ENCODE results near the gene NHSL1.
"Not testable (repeated sequence)": the region's sequence is repeated elsewhere in the genome, so short reads cannot be mapped to it uniquely, and the experiment has no call there.

Gene NHSL1

DNA sequence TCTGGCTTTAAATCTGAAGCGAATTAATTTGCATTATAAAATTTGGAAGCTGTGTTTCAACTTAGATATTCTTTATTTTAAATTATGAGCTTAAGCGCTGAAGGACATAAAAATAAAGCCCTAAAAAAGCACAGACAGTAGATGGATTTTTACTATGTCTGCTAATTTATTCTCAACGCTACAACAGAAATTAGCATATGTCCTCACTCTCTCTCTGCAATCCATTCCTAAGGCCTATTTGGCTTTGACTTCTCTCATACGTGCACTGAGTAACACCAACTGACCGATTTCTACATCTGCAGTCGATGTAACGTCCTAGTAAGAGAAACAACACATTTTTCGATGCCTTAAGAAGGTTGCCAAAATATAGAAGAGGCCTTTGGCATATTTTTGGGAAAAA lies 71.6 kb downstream of the NHSL1 start:
- DNase-seq, result no peak

DNA sequence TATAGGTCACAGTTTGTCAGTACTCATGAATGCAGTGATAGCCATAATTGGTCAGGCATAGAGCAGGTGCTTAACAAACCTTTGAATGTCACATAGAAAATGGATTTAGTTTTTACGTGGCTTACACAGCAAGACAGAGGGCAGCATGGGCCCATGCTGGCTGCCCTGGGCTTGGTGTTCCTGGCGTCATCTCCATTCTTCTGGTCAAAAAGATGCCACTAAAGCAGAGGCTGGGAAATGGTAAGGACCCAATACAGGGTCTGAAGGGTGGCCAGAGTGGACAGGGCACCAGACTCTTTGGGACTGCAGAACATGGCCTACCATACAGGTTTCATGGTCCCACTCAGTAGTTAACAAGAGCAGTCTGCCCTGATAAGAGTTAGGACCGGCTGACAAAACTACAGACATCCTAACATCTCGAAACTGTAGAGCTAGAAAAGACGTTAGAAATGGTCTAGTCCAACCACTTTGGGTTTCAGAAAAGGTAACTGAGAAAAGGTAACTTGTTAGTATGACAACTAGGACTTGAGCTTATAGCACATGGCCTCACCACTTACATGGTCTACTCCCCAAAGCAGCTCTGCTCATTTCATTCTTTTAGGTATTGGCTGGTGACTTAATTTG lies 72.7 kb downstream of the NHSL1 start:
- no peak for DNase-seq

DNA sequence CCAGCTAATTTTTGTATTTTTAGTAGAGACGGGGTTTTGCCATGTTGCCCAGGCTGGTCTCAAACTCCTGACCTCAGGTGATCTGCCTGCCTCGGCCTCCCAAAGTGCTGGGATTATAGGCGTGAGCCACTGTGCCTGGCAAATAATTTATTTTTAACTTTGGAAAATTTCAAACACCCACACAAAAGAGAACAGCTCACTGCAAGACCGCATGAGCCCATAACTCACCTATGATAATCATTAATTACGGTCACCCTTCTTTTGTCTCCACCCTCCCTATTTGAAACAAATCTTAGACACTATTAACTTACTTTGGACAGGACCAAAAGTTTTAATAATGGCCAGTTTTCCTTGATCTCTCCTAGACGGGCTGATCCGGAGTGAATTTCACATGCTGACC lies 74.0 kb downstream of the NHSL1 start:
- not testable (repeated sequence) for DNase-seq

DNA sequence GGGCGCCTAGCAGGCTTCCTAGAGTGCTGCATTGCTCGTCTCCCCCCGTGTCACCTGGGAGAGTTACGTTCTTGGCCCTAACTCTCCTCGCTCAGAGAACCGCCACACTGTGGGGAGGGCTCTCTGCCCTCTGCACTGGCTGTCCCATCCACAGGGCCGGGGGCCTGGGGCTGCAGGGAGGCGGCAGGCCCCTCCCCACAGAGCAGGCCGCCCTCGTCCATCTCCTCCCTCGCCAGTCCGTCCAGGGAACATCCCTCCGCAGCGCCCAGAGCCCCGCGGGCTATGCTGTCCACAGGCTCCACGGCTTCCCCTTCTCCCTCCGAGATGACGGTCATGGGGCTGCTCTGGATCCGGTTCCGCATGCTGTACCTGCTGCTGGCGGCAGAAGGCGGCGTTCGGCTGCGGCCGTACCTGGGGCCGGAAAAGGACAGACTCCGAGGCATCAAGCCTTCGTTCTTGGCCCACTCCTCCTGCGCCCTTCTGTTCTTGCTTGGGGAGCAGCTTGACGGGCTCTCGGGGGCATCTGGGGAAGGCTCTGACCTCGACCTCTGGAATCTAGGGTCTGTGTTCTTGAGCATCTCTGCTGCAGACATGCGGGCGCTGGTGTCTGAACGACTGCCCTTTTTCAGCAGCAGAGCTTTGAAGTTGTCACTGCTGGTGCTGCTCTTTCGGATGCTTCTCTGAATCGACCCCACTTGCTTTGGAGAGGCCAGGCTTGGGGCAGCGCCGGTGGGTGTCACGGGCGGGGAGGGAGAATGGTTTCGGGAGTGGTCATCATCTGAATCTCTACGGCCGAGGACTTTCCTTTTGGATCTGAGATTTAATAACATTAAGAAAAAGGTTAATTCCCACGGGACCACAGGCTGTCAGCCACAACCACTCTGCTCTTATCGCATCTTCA lies 75.0 kb downstream of the NHSL1 start:
- DNase-seq, result no peak

DNA sequence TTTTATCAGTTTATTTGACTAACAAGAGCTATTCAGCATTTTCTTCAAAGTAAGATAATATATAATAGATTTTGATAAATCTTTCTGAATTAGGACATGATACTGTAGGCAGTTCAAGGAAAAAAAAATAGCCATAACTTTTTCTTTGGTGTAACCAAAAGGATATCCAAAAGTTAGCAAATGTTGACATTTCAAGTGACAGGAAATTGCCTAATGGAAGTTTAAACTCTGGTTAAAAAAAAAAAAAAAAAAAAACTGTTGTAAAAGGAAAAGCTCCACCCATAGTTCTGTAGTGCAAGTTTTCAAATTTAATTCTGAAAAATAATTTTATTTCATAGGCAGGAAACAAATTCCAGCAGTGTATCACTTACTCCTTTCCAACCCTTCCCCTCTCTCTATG lies 76.4 kb downstream of the NHSL1 start:
- DNase-seq, result no peak

DNA sequence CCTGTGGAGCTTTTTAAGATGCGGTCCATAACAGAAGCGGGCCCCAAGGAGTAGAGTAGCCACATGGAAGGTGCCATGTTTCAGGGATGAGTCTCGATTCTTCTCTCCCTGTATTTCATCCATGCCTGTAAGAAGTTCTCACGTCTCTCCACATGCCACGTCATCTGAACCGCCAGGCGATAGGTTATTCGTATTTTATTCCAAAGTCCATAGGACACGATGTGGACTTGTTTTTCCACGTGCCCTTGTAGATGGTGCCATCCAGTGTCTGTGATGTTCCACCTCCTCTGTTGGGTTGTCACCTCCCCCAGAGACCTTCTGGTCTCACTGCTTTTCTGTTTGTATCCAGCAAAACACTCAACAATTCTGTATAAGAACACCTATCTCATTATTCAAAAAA lies 77.7 kb downstream of the NHSL1 start:
- DNase-seq, result no peak

DNA sequence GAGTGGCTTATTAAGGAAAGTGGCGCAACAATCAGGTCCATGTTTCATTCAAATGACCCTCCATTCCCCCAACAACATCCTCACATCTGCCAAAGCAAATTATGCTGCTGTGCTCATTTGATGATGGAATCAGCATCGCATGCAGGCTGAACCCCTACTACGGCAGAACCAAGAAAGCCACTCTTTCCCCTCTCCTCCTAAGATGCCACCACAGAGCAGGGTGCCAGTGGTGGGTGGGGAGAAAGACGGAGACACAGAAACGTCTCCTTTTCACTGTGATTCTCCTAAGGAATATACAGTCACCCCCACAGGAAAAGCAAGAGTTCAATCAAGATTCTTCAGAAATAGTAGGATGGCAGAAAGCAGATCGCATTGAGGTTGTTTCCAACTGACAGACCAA lies 78.2 kb downstream of the NHSL1 start:
- DNase-seq, result no peak

DNA sequence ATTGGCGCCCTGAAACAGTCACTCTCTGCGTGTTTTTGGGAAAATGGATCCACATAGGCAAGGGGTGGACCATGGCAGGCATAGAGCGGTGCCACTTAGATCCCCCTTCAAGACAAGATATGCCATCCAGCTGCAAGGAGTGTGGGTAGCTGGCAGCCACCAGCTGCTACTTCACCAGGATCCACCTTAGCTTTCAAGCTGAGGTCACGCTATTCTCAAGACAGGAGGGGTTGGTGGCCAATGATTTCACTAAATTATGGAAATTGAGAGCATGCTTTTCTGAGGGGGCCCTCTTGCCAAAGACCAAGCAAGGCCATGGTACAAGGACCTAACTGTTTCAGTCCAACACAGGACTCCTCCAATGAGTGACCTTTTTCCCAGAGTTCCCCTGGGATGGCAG lies 78.9 kb downstream of the NHSL1 start:
- DNase-seq, result no peak

DNA sequence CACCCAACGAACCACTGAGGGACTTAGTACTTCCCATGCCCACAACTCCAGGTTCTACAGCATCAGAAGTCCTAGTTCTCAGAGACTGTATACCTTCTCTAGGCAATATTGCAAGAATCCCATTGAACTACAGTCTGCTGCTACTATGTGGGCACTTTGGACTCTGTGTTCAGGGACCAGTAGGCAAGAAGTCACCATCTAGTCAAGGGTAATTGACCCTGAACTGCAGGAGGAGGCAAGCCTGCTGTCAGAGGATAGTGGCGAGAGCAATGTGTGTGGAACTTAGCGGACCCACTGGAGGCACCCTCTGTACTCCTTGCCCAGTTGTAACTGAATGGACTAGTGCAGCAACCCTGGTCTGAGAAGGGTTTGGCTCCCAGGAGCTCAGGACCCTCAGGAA lies 79.5 kb downstream of the NHSL1 start:
- DNase-seq, result no peak

DNA sequence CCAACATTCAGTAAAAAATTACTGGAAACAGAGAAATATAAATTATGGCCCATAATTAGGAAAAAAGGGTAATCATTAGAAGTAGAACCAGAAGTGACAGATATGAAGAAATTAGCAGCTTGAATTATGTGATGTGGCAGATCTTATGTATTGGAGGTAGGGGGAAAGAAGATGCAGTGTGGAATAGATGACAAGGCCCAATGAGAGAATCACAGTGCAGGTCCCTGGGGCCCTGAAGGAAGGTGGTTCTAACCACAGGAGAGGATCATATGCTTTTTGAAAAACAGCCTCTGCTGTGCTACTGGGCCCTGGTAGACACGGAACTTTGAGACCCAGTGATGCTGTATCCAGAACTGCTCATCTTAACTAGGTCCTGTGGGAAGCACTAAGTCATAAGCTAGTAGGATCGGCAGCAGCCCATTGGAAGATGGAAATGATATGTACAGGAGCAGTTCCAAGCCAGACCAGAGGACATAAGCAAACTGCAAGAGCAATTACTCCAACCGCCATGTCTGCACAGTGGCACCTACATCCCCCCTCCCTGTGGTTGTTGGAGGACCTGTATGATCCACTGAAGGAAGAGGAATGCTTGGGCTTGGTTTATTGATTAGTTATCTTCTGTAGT lies 81.1 kb downstream of the NHSL1 start:
- DNase-seq, result no peak

DNA sequence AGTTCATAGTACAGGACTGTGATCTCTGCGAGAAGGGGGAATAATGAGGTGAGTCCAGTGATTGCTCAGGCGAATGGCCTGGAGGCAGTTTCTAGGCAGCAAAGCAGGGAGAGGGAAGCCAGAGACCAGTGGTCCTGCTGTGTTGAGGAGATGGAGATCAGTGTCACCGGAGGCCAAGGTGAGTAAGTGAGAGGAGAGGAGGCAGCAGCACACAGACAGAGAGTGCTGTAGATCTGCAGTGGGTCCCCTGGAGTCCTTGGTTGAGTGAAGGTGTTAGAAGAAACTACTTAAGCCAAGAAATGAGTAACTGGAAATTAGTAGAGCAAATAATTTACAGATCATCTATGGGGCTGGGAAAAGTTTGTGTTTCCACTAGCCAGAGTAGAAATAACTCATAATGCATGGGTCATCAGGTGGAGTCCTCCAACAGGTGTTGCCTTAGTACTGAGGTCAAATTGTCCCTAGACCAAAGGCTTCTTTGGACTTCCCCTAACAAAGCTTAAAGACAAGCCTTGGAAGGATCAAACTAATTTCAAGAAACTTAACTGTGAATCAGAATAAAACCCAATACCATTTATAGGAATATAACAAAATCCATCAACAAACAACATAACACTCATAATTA lies 81.7 kb downstream of the NHSL1 start:
- no peak for DNase-seq

DNA sequence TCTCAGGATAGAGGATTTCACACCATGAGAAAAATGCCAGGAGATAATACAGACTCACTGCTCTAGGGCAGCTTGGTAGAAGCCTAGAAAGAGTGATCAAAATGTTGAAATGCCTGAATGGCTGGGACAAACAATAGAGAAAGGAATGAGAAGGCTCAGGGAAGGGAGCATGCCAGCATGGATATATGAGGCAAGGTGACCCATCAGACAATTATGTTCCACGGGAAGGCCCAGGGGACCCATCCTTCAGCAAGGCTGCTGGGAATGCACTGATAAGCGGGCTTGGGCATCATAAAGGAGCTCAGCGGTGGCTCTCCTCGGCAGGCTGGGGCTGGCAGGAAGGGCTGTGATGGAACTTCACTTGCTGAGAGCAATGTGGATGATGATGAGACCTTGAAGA lies 83.1 kb downstream of the NHSL1 start:
- DNase-seq, result no peak

DNA sequence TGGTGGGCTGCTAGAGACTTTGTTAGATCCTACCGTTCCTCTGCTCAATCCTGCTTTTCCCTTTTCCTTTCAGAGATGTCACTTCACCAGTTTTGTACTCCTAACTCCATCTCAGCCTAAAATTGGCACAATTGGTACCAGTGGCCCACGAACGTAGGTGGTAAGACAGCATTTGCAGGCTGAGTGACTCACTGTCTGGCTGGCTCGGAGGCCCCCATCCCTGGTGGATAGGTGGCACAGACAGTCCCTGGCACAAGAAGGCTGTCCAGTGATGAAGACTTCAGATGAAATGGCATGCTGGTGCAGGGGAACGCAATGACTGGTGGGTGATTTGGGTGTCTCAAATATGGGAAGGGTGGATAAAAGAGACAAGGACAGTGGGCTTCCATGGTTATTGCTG lies 84.2 kb downstream of the NHSL1 start:
- no peak for DNase-seq

DNA sequence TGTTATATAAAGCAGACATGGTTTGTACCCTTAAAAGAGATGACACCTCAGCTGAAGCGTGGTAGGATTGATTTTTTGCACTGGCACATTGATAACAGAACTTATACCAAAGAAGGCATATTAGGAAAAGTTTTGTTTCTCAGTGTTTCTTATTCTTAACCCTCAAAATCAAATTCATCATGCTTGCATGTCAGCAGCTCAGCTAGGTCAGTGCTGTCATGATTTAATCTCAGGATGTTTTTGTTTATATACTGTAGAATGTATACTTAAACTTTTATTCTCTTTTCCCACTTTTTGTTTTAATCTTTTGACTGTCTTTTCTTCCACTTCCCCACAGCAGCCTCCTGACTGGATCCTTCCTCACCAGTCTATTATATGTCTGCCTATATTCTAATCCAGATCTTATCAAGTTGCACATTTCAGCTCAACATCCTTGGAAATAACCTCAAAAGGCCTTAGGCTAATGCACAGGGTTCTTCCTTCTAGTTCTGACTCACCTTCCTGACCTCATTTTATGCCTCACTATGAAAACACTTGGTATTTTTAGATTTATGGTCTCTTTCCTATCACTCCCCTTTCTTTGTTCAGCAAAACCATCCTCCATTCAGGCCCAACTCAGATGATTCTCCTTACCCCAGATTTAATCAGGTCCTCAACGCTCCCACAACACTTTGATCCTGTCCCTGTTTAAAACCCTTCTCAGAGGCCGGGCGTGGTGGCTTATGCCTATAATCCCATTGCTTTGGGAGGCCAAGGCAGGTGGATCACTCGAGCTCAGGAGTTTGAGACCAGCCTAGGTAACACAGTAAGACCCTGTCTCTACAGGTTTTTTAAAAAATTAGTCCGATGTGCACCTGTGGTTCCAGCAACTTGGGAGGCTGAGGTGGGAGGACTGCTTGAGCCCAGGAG lies 88.1 kb downstream of the NHSL1 start:
- no peak for DNase-seq

DNA sequence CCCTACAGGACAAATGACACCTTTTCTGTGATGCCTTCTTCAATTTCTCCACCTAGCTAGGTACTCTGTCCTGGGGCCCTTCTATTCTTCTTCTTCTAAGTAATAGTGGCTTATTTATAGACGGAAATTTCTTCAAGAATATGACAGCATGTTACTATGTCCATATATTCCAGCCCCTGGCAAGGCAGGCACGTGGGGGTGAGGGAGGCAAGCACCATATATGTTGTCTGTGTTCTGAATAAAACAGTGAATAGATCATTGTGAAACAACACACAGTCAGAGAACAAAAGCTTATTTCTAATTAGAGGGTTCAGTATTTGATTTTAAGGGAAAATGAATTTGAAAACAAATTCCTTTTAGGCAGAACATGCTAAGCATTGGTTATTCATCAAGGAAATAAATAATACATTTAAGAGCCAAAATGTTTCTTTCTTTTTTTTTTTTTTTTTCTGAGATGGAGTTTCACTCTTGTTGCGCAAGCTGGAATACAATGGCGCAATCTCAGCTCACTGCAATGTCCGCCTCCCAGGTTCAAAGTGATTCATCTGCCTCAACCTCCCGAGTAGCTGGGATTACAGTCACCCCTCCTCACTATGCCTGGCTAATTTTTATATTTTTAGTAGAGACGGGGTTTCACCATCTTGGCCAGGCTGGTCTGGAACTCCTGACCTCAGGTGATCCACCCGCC lies 89.1 kb downstream of the NHSL1 start:
- no peak for DNase-seq

DNA sequence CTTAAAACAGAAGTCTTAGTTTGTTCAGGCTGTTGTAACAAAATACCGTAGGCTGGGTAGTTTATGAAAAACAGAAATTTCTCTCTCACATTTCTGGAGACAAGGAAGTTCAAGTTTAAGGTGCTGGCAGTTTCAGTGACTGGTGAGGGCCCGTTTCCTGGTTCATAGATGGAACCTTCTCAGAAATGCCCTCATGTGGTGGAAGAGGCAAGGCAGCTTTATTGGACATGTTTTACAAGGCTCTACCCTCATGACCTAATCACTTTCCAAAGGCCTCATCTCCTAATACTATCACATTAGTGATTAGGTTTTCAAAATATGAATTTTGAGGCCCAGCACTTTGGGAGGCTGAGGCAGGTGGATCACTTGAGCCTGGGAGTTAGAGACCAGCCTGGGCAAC lies 92.9 kb downstream of the NHSL1 start:
- no peak for DNase-seq

DNA sequence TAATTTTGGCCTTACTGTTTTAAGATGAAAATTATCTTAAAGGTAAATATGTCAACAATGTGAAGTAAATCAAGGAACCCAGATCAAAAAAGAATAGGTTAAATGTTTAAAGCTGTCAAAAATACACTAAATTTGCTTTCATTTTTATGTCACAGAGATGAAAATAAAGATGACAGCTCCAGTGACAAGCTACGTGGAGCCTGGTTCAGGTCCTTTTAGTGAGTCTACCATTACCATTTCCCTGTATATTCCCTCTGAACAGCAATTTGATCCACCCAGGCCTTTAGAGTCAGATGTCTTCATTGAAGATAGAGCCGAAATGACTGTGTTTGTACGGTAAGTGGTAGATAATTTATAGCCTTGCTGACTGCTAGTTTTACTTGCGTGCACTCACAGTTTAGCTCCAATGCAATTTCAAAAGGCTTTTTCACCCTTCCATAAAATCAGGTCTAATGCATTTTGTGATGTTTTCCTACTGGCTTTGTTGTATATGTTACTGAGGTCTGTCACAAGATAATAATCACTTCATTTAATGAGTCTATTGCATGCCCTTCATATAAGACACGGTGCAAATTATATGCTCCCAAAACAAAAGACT lies 93.4 kb downstream of the NHSL1 start:
- no peak for DNase-seq

DNA sequence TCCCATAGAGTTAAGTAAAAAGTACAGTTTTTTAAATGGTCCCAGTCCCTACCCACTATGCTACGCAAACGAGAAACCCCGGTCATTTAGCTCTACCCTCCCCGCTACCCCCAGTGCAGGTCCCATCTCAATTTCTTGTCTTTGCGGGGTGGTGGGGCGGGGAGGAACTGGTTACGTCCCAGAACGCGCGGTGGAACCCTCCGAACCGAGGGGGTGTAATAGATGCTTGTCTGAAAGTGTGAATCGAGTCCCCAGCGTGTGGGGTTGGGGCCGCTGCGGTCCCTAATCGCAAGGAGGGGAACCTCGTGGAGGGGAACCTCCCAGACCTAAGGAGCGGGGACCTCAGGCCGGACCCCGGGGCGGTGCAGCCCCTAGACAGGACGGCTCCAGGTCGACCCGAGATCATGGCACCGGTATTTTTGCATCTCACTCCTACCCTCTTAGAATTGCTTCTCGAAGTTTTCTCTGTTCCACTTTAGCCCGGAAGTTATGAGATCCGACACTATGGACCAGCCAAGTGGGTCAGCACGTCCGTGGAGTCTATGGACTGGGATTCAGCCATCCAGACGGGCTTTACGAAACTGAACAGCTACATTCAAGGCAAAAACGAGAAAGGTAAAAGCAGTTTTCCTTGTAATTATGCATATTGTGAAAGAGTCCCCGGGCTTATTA lies 94.5 kb downstream of the NHSL1 start:
- peak in 12 of 56 donors; percentile 10 to 55 (median 28) for DNase-seq
